ENCODE results near the gene SLC4A8.

DNA sequence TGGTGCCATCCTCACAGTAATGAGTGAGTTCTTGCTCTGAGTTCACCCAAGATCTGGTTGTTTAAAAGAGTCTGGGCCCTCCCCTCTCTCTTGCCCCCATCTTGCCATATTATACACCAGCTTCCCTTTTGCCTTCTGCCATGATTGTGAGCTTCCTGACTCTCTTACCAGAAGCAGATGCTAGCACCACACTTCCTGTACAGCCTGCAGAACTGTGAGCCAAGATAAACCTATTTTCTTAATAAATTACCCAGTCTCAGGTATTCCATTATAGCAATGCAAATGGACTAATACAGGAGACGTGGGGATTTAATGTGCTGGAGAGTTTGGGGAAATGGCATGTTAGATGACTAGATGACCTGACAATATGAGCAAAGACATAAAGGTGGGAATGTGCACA lies 12.8 kb downstream of the SLC4A8 start:
- no peak for TF ChIP-seq POLR2A (IDR thresholded peaks at IDR 0.05)
- TF ChIP-seq, protein P1, sequence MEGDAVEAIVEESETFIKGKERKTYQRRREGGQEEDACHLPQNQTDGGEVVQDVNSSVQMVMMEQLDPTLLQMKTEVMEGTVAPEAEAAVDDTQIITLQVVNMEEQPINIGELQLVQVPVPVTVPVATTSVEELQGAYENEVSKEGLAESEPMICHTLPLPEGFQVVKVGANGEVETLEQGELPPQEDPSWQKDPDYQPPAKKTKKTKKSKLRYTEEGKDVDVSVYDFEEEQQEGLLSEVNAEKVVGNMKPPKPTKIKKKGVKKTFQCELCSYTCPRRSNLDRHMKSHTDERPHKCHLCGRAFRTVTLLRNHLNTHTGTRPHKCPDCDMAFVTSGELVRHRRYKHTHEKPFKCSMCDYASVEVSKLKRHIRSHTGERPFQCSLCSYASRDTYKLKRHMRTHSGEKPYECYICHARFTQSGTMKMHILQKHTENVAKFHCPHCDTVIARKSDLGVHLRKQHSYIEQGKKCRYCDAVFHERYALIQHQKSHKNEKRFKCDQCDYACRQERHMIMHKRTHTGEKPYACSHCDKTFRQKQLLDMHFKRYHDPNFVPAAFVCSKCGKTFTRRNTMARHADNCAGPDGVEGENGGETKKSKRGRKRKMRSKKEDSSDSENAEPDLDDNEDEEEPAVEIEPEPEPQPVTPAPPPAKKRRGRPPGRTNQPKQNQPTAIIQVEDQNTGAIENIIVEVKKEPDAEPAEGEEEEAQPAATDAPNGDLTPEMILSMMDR (IDR thresholded peaks at IDR 0.05), result no peak
